GM21619 (cell line): ENCODE data around the gene PRRT1.

Experiments used
- ATAC-seq: cut with Tn5 transposase; IDR thresholded peaks from one replicate; pipeline ENCODE4 v1.9.1; 2021; ENCODE audit not compliant: unreplicated experiment

Gene PRRT1

DNA sequence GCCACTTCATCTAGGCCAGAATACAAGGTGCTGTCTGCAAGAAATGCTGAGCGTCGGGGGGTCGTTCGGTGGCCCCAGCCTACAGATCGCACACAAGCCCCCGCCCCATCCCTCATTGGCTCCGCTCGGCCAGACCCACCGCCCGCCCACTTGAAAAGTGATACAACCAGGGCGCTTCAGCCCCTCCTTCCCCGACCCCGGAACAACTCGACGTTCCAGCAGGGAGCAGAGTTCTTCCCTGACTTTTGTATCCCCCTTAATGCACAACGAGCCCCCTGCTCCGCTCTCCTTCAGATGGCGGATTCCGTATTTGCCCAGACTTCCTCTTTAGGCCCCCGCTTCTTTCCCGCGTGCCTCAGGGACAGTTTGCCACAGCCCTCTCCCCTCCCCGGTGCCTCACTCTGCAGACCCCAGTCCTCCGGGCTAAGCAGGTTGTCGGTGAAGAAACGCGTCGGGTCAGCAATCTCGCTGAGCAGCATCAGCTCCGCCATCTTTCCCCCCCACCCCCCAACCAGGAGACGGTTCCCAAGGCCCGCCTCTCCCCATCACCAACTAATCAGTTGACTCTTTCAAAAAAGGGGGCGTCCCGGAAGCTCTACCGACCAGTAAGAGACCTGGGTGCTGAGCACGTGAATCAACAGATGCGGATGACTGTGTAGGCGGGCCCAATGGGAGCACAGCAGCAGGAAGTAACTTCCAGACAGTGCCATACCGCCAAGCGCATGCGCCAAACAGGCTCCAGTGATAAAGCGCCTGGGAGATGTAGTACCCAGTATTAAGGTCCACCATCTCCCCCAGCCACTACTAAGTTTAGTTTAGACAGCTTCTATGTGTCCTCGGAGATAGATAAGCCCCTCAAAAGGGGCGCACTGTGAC, 23.8 kb downstream of the PRRT1 start, which contains the start of gene ATF6B:
ATF6B (minus strand) TSS at position 530 of the 876 bp plus-strand sequence; CDS start at position 491, 39 bp downstream.
- ATAC-seq: peak; percentile 84

DNA sequence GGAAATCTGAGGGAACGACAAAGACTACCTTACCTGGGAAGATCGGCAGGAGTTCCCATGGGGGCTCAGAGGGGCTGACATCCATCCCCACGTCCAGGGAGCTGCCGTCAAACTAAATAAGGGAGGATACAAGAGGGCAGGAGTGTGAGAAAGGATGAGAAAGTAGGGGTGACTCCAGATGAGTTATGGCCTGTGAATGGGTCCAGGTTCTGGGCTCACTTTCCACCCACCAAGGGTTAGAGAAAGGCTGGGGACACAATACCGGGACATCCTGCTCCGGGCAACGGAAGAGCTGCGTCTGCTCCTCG, 24.4 kb downstream of the PRRT1 start:
- no peak for ATAC-seq

DNA sequence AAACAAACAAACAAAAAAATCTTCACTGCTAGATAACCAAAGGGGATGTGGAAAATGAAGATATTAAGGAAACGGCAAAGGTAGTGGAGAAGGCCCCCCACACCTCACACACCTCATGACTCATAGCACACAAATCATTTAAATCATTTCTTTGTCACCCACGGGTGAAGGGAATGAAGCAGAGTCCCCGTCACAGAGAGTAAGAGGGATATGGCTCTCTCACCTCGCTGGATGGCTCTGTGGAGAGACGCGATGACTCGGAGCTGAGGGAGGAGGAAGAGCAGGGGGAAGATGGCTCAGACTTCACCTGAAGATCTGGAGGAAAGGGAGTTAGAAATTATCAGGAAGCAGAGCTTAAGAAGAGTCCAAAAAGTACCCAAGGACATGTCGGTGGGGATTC, 24.9 kb downstream of the PRRT1 start:
- no peak for ATAC-seq

DNA sequence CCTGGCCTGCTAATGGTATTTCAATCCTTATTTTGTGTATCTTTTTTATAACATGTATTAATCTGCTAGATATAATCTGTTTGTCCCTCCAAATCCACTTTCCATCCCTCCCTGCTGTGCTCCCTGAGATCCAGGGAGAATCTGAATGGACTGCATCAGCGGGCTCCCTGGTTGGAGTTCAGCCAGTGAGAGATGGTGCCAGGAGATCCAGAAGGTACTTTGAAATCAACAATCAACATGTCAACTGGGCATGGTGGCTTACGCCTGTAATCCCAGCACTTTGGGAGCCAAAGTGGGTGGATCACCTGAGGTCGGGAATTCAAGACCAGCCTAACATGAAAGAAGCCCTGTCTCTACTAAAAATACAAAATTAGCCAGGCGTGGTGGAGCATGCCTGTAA, 28.1 kb downstream of the PRRT1 start:
- no peak for ATAC-seq

DNA sequence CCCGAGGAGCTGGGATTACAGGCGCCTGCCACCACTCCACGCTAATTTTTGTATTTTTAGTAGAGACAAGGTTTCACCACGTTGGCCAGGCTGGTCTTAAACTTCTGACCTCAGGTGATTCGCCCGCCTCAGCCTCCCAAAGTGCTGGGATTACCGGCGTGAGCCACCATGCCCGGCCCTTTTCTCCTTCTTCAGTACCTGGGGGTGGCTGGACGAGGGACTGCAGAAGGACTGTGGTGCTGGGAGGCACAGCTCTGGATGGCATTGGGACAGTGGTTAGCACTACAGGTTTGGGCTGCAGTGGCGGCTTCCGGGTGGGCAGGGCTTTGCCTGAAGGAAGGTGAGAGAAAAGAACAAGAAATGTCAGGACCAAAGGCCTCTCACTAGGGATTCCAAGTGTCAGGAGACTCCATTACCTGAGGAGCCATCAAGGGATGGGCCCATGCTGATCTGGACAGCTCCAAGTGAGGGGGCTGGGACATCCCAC, 31.1 kb downstream of the PRRT1 start:
- no peak for ATAC-seq

DNA sequence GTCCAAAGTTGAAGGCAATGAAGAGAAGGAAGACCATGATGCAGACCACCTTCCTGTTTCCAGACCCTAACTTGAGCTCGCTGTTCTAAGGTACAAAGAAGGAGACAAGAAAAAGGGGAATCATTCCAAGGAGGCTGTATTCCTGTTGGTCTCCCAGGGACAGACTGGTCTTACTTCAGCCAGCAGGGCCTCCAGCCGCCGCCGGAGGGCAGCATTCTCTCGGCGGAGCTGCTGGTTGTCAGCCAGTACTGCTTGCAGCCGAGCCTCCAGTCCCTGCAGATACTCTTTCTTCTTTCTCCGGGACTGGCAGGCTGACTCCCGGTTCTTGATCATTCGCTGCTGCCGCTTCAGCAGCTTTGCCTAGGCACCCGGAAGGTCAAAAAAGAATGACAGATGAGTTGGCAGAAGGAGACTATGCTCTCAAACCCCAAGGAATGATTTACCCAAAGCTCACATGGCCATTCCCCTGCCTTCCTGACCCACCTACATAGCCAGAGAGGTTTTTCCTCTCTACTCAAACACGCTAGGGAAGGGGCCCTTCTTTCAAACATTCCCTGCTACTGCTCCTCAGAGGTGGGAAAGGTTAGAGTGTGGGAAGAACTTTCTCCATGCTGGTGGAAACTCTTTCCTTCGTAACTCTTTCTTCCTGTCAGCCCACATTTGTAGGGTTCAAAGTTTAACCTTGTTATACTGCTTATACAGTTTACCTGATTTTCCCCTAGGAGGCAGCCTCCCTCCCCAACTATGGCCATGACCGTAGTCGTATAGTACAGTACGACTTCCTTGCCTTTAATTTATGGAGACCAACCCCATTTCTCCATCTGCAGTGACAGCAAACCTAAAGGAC, 32.7 kb downstream of the PRRT1 start:
- no peak for ATAC-seq

DNA sequence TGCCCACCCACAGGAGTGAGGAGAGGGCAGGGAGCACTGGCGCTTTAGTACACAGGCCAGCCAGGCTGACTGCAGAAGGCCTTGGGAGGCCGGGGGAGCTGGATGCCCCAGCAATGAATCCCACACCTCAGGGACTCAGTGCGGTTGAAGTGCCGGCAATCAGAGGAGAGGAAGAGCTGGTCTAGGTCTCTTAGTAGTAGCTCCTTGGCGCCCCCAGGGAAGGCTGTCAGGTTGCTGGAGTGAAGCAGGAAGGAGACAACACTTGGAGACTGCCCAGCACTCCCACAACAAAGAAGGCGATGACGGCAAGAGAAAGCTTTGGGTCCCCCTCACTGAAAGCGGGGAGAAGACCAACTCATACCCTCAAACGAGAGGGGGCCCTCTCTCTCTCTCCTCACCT, 34.3 kb downstream of the PRRT1 start:
- no peak for ATAC-seq

DNA sequence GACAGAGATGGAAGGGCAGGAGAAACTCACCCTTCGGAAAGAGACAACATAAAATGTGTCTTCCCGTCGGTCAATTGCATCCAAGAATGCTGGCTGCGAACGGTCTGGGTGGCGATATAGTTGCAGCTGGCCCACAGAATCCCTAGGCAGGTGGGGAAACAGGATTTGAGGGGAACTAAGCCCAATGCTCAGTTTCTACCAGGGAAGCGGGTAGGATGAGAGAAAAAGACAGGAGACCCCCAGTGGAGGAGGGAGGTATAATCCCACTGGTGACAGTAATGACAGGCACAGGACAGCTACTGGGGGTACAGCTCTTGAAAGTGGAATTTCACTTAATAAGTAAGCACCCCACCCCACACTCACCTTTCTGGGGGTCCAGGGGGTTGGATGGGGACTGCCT, 35.1 kb downstream of the PRRT1 start:
- no peak for ATAC-seq

DNA sequence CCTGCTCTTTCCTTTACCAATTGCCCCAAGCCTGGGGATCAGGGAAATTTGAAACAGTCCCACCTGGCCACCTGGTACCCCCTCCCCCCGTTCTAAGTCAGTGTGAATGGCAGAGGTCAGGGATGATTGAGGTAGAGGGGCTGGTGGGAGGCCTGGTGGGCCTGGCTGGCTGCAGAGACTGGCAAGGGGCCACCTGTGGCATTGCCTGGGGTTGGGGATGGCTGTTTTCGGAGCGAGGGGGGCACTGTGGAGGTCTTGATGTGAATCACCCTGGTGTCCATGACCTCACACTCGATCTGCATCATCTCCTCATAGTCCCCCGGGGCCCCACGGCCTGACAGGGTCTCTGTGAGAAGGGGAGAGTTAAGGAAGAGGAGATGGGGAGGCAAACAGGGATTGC, 36.1 kb downstream of the PRRT1 start:
- ATAC-seq: no peak

DNA sequence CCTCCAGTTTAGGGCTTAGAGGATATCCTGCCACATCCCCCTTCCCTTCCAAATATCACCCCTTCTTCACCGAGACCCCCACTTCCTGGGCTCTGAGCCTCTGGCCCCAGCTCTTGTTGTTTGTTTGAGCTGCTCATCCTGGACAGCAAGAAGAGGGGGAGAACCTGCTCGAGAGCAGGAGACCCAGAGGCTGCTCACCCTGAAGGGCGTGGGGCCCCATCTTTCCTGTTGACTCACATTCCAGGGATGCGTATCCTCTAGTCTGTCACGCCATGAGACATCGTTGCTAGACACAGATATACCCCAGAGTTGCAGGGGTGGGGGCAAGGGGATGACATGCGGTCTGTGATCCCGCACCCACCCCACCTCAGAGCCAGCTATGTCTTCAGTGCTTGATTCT, 36.9 kb downstream of the PRRT1 start:
- ATAC-seq: no peak

DNA sequence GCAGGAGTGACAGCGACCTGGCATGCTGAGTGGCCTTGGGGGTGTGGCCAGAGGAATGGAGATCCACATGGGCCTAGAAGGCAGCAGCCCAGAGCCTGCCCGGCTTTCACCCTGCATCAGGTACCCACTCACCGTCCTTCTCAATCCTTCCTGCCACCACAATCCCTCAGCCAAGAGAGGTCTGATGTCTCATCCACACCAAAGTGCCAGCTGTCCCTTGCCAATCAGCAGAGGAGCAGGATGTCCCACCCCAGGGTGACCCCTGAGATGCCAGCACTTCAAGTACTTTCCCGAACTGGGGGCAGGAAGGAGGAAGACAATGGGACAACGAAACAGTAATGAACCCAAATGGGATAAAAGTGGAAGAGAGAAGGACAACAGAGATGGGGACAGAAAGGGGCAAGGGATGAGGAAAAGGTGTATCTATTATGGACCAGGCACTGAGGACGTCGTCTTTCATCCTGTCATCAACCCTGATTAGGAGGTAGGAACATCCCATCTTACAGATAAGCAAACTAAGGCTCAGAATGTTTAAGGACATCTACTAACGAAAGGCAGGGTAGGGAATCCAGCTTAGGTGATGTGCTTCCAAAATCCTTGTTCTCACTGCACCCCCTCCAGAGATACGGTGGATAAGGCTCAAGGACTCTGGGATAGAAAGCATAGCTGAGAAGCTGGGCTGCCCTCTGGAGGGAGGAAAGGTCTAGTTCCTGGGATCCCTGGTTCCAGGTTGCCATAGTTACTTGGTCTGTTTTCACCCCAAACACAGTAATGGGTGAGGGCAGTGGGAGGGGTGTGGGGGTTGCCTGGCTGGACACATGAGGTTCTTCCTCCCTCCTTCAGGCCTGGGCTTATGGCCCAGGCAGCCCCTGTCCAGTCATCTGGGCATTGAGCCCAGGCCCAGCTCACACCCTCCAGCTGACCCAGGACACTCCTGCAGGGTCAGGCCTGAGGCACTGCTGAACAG, 38.1 kb downstream of the PRRT1 start:
- ATAC-seq: no peak

DNA sequence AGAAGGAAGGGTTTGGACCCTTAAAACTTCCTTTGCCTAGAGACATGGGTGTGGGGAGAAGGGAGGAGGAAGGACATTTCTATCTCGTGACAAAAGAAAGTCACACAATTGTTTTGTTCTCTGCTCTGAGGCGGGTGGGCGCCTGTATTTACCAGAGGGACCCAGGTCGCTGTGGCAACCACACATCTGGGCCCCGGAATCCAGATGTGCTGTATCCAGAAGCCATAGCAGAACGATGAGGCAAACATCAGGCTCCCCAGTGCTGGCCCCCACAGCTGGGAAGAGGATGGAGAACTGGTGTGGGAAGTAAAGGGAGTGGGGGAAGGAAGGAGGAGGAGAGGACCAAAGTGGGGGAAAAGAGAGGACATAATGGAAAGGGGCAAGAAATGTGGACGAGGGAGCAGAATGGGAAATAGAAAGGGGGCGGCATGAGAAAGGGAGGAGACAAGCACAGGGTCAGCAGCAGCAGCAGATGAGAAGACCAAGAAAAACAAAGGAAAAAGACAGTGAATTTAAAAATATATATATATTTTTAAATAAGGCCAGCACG, 39.2 kb downstream of the PRRT1 start:
- ATAC-seq: no peak

DNA sequence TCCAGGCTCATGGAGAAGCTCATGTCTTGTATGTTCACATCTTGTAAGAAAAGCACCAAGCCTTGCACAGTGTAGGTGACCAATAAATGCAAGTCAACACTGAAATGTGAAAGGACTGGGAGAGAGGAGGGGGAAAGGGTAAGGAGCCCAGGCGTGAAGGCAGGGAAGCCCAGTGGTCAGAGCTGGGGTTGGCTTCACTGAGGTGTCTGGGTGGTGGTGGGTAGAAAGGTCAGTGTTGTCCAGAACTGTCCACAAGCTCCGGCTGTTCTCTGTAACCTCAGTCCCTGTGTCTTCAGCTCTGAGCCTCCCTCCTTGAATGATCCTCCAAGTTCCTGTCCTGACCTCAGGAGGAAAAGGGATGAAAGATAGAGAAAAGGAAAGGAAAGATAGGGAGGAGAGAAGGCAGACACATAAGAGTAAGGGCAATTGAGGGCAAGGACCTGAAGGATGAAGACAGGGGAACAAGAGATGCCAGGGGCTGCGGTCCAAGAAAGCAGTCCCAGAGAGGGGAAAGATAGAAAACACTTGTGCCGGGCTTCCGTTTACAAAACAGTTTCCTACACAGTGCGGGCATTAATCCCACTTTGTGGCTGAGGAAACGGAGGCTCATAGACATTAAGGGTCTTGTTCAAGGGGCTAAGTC, 40.2 kb downstream of the PRRT1 start:
- no peak for ATAC-seq

DNA sequence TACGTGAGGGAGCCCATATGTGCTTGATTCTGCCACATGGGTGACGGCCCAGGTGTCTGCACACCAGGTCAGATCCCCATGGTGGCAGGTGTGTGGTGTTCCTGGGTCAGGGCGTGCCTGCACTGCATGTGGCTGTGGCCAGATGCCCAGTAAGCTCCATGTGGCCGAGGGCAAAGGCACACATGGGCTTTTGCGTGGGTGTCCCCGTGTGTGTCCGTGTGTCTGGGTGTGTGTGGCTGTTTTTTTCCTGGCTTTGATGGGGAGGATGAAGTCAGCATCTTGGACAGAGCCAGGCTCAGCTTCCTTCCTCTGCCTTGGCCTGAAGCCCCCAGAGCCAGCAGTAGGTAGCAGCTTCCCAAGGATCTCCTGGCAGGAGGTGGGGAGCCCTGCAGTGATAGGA, 41.1 kb downstream of the PRRT1 start:
- ATAC-seq: no peak

DNA sequence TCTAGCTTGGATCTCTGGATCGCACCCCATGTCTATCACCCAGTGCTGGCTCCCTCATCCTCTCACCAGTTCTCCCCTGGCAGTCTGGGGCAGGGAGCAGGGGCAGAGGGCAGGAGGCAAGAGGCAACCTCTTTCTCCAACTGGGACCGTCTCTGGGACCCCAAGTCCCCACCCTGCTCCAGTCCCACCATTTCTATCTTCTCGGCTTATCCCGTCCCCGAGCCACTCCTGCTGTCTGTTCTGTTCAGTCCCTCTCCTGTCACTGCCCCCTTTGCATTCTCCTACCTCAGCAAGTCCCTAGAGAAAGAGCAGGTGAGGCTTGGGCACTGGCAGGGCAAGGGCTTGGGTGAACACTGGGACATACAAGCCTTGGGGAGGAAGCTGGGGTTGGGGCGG, 42.0 kb downstream of the PRRT1 start:
- ATAC-seq: no peak

DNA sequence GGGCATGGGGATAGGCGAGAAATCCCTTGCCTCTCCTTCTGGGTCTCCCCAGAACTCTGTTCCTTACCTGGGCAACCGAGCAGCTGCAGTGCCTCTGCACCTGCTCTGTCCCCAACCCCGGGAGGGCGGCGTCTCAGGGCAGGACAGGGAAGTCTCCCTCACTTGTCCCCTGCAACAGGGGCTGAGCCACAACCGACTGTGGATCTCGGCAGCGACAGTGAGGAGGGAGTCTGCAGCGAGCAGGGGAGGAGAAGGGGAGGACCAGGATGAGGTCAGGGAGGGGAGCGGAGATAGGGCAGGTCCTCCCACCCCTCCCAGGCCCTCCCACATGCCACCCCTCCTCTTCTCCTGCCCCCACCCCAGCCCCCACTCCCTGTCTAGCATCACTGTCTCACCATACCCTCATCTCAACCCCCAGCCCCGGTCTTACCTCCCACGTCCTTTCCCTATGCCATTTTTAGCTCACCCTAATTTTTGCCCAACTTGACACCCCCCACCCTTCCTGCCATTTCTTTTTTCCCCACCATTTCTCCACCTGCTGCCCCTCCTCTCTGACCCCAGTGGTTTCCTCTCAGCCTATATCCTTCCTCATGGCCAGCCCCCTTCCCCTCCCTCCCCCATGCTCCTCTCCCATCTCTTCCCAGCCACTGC, 42.5 kb downstream of the PRRT1 start, which contains the start of gene TNXB:
TNXB (minus strand) TSS at position 225 of the 651 bp plus-strand sequence. CDS start 11,140 bp downstream, outside the sequence.
- ATAC-seq: no peak

DNA sequence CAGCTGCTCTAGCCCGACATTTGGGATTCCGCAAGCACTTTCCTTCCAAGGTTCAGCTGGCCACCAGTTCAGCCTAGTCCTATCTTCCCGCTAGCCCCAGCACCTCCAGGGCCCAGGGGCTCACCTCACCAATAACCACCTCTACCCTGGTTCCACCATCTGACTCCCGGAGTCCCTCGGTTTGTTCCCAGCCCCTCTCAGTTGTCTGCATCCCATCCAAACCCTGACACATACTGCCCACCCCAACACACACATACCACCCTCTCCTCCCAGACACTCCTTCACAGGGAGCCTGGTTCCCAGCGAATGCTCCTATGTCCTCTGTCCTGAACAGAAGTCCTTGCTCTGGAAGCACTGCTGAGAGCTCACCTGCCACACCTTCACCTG, 43.0 kb downstream of the PRRT1 start:
- ATAC-seq: no peak

DNA sequence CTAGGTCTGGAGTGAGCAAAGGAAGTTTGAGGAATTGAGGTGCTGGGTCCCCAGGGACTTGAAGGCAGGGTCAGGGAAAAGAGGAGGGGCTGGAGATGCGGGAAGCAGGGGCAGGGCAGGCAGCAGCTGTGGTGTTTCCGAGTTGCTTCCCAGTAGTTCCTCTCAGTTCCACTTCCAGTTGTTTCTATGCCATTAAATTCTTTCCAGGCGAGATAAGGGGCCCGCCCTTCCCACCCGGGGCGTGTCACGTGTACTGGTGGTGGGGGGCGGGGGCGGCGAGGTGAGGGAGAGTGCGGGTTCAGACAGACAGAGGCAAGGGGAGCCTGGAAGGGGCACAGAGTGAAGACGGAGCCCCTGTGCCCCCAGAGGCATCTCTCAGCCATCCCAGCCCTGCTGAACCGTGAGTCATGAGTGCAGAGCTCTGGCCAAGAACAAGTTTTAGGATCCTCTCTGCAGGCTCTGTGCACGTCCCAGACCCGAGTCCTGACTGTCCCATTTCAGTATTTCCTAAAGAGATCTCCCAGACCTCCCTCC, 43.6 kb downstream of the PRRT1 start:
- ATAC-seq: no peak

DNA sequence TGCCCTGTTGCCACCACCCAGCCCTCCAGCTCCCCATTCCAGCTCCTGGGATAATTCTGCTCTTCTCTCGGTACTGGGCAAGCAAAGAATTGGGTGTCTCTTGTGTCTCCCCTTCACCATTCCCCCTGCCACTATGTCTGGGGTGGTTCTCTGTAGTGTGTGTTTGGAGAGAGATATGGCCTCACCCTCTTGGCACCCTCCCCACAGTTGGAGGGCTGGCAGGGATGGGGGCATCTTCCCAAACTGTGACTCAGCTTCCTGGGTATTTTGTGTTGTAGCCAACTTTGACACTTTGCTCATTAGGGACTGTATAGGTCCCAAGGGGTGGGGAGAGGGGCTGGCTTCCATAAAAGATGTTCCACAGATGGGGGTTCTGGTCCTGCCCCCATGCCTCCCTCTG, 44.3 kb downstream of the PRRT1 start:
- ATAC-seq: no peak
